RCC 7860 (cell line): Measurements from ENCODE around the gene REL.

ENCODE experiments used
- DNase-seq: peaks from one replicate; pipeline ENCODE4 v3.0.0-alpha.2; 2015; ENCODE audit warnings: low spot score
- FAIRE-seq: peaks from 2 replicates; lab custom pipeline; 2012; peaks lifted over from hg19 to GRCh38; lab: Jason Lieb, UNC

The REL gene

DNA sequence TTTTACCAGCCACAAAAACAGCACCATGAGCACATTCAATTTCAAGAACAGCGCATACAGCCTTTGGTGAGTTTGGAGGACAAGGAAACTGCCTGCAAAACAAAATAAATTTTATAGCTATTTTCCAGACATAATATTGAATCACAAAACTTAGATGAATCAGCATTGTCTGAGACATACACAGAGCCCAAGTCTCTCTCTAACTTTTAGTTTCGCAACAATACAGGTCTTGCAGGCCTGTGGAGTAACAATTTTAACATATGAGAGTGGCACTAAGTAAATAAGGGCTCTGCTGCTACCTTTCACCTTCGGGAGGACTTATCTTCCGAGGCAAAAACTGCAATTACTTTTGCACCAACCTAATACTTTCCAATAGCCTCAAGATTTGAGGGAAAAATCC is 80.1 kb downstream of the REL start:
- FAIRE-seq, result no peak
- no peak for DNase-seq

DNA sequence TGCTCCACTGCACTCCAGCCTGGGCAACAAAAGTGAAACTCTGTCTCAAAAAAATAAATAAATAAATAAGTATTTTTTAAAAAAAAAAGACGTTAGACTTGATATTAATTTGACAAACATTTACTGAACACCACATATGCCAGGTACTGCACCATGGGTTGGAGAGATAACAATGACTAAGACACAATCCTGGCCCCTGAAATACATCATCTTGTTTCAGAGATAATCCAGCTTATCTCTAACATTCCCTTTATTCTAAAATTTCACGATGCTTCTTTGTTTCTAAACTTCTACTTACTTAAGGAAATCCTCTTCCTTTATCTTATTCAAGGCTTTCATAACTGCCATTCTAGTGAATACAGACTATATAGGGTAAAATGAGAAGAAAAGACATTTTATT is 81.2 kb downstream of the REL start:
- DNase-seq (no peak), FAIRE-seq (no peak)

DNA sequence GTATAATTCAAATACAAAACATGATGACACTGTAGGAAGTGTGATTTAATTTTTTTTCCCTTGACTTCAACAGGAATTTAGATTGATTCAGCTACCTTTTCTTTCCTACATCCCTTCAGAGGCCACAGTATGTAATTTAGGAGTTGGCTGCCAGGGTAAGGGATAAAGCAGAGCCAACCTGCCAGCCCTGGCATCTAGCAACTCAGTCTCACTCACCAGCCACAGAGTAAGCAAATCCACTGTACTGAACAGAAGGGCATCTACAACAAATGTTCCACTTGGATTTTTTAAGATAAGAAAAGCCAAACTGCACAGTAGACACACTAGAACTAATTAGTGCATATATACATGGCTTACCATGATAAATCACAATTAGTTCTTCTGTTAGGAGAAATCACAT is 81.8 kb downstream of the REL start:
- FAIRE-seq (no peak), DNase-seq (no peak)

DNA sequence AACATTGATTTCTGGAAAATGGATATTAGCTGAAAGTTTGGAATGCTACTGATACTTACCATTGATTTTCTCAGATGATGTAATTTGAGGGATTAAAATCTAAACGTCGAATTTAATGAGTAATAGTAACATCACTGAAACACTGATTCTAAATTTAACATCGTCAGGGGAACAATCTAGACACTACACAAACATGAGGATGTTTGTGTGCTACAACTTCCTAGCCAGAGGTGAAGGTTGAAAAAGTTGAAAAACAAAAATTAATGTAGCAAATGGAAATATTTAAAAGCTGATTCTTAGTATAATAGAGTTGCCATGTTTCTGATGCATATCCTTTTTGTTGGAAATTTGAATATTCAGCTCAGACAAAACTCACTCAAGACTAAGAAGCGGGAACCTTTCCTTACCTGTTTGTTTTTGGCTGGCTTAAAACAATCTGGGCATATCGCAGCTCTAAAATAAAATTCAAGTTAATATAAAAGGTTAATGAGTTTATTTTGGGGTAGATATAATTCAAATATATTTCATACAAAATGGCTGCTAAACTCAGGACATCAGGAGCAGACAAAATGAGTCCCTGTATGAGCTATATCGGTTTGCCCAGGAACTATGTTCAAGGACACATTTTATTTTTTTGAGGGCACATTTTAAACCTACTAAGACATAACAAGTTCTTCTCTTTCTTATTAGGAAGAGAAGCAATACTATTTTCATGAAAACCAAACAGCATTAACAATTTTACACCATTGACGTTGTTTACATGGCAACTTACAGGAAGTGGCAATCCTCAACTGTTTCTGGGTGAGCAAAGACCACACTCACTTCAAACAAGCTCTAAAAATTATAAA is 83.5 kb downstream of the REL start:
- FAIRE-seq (no peak), DNase-seq (no peak)

DNA sequence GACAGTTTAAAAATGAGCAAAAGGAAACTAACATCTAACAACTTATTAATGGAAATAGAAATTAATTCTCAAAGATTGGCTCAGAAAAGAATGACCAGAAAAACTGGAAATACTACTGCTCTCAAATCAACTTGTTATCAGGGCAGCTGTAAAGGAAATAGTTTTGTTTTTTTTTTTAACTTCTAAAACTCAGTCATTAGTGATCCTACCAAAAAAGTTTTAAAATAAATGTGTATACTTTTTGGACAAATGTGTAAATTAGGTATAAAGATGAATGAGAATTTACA is 84.1 kb downstream of the REL start:
- no peak for DNase-seq
- FAIRE-seq, result no peak

DNA sequence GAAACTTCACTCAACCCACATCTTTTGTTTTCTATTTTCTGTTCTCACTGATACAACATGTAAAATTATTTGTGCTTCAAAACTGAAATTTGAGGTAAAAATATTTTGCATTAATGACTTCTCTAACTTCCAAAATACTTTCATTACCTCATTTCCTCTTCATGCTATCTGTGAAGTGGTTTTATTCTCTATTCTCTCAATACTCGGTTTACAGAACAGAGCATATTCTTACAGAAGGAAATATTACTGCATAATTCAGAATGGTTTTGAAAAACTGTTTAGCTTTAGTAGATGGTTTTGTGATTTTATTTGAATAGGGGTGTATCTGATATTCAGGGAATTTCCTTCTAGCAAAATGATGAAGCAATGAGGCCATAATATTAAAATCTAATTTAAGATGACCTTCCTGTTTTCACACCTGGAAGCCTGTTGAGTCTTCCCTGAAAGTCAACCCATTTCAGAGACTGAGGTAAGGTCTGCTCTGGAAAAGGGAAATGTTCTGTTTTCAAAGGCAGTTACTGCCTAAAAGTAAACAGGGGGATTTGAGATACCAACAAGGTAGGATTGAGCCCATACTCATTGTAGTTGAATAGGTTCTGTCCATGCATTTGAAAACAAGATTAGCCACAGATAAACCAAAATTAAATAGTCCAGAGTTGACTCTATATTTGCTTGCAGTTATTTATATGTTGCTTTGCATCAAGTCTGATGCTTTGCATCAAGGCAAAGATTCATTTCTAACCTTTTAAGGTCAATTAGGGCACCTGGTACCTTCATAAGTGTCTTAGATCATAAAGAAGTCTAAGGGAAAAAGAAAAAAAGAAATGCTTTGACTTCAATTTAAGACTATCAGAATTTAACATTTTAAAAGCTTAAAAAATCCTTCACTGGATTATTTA is 85.4 kb downstream of the REL start:
- FAIRE-seq (no peak), DNase-seq (no peak)

DNA sequence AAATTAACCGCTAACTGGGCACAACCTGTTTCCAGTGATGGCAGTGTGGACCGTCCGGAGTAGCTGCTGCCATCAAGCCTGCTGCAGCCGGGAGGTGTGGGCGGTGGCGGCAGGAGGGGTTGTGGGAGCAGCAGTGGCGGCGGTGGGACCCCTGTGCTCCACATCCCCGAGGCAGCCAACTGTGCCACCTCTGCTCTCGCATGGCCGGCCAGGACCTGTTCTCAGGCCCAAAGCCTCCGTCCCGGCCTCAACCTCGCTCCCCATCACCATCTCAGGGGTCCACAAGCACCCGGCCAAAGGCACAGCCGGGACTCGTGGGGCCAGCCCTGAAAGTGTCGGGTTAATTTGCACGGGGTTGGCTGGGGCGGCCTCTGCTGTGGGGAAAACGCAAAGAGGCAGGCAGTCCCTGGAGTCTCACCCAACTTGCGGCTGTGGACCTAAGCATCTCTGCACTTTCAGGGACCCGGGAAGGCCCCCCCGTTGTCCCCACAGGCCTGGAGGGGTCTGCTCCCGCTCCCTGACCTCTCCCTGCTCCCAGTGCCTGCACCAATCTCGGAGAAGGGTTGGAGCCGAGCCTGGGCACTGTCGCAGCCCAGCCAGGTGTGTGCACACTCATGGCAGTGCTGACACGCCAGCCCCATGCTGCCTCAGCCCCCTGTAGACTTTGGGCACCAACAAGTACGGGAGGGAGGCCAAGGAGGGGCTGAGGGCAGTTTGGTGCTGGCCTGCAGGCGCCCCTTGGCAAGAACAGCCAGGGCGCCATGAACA is 91.7 kb downstream of the REL start:
- no peak for DNase-seq
- FAIRE-seq, result no peak

DNA sequence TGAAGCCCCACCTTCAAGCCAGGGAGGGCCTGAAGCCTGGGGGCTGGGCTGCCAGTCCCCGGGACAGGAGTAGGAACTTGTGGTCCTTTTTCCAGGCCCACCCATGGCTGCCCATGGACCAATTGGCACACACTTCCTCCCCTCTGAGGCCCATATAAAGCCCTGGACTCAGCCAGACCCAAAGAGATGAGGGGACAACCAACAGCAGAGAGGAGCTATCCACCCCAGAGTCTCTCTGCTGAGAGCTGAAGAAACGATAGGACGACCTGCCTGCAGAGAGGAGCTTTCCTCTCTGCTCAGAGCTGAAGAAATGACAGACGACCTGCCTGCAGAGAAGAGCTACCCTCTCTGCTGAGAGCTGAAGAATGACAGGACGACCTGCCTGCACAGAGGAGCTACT is 92.3 kb downstream of the REL start:
- DNase-seq (no peak), FAIRE-seq (no peak)

DNA sequence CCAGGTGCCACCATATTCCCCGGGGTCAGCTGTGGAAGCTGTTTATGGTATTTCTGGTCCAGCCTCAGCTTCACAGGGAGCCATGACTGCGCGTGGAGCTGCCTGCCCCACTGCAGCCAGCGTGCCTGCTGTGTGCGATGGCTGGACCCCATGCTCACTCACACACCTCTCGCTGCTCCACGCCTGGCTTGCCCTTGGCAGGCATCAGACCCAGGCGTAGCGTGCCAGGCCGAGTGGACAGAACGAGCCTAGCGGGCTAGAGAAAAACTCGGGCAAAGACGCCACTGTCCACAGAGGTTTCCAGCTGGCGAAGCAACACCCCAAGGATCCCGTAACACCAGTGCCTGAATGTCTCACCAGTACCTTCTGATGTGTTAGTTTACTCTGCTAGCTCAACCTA is 93.3 kb downstream of the REL start:
- no peak for FAIRE-seq
- DNase-seq, result no peak
